ENCODE measurements around the gene MIDN.

DNA sequence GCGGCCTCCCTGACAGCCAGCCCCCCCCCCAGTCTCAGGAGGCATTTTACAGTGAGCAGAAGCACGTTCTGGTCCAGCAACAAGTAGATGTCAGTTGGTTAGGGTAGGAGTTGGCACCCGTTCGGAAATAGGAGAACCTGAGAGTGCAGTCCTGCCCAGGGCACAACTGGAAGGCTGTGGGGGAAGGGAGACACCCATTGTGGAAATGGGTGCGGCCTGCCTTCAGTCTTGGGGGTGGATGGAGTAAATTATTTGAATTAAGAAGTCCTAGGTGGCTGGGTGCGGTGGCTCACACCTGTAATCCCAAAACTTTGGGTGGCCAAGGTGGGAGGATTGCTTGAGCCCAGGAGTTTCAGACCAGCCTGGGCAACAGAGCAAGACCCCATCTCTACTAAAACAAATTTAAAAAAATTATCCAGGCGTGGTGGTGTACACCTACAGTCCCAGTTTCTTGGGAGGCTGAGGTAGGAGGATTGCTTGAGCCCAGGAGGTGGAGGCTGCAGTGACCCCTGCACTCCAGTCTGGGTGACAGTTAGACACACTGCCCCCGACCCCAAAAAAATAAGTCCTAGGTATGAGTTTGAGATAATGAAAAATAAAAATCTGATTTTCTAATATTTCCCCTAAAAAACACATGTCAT, 21.9 kb downstream of the MIDN start:
- TF ChIP-seq, protein P1, sequence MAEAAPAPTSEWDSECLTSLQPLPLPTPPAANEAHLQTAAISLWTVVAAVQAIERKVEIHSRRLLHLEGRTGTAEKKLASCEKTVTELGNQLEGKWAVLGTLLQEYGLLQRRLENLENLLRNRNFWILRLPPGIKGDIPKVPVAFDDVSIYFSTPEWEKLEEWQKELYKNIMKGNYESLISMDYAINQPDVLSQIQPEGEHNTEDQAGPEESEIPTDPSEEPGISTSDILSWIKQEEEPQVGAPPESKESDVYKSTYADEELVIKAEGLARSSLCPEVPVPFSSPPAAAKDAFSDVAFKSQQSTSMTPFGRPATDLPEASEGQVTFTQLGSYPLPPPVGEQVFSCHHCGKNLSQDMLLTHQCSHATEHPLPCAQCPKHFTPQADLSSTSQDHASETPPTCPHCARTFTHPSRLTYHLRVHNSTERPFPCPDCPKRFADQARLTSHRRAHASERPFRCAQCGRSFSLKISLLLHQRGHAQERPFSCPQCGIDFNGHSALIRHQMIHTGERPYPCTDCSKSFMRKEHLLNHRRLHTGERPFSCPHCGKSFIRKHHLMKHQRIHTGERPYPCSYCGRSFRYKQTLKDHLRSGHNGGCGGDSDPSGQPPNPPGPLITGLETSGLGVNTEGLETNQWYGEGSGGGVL (tag by site-specific recombination; IDR thresholded peaks at IDR 0.05), result no peak
- TF ChIP-seq ZBTB7A (tag by site-specific recombination; IDR thresholded peaks at IDR 0.05; ENCODE audit: low read depth) (no peak), ZNF571 (tag by site-specific recombination; IDR thresholded peaks at IDR 0.05) (no peak), YY1 (tag by site-specific recombination; IDR thresholded peaks at IDR 0.05) (no peak), ZBTB48 (tag by site-specific recombination; IDR thresholded peaks at IDR 0.05) (no peak), TCF7L2 (IDR thresholded peaks at IDR 0.05; ENCODE audit: borderline replicate concordance, low read depth, low read length) (no peak), ZNF146 (tag by site-specific recombination; IDR thresholded peaks at IDR 0.05) (no peak), ZNF777 (tag by site-specific recombination; IDR thresholded peaks at IDR 0.05; ENCODE audit: borderline replicate concordance) (no peak), PRDM1 (tag by site-specific recombination; IDR thresholded peaks at IDR 0.05) (no peak), ZNF658 (tag by site-specific recombination; IDR thresholded peaks at IDR 0.05) (no peak)
- TF ChIP-seq, protein P2, sequence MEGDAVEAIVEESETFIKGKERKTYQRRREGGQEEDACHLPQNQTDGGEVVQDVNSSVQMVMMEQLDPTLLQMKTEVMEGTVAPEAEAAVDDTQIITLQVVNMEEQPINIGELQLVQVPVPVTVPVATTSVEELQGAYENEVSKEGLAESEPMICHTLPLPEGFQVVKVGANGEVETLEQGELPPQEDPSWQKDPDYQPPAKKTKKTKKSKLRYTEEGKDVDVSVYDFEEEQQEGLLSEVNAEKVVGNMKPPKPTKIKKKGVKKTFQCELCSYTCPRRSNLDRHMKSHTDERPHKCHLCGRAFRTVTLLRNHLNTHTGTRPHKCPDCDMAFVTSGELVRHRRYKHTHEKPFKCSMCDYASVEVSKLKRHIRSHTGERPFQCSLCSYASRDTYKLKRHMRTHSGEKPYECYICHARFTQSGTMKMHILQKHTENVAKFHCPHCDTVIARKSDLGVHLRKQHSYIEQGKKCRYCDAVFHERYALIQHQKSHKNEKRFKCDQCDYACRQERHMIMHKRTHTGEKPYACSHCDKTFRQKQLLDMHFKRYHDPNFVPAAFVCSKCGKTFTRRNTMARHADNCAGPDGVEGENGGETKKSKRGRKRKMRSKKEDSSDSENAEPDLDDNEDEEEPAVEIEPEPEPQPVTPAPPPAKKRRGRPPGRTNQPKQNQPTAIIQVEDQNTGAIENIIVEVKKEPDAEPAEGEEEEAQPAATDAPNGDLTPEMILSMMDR (tag by site-specific recombination; IDR thresholded peaks at IDR 0.05), result no peak
- TF ChIP-seq, protein P3, sequence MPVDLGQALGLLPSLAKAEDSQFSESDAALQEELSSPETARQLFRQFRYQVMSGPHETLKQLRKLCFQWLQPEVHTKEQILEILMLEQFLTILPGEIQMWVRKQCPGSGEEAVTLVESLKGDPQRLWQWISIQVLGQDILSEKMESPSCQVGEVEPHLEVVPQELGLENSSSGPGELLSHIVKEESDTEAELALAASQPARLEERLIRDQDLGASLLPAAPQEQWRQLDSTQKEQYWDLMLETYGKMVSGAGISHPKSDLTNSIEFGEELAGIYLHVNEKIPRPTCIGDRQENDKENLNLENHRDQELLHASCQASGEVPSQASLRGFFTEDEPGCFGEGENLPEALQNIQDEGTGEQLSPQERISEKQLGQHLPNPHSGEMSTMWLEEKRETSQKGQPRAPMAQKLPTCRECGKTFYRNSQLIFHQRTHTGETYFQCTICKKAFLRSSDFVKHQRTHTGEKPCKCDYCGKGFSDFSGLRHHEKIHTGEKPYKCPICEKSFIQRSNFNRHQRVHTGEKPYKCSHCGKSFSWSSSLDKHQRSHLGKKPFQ (tag by site-specific recombination; IDR thresholded peaks at IDR 0.05), result no peak
- TF ChIP-seq, protein P4, sequence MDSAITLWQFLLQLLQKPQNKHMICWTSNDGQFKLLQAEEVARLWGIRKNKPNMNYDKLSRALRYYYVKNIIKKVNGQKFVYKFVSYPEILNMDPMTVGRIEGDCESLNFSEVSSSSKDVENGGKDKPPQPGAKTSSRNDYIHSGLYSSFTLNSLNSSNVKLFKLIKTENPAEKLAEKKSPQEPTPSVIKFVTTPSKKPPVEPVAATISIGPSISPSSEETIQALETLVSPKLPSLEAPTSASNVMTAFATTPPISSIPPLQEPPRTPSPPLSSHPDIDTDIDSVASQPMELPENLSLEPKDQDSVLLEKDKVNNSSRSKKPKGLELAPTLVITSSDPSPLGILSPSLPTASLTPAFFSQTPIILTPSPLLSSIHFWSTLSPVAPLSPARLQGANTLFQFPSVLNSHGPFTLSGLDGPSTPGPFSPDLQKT (IDR thresholded peaks at IDR 0.05; ENCODE audit: borderline replicate concordance, low read depth, low read length), result no peak
- TF ChIP-seq, protein P5, sequence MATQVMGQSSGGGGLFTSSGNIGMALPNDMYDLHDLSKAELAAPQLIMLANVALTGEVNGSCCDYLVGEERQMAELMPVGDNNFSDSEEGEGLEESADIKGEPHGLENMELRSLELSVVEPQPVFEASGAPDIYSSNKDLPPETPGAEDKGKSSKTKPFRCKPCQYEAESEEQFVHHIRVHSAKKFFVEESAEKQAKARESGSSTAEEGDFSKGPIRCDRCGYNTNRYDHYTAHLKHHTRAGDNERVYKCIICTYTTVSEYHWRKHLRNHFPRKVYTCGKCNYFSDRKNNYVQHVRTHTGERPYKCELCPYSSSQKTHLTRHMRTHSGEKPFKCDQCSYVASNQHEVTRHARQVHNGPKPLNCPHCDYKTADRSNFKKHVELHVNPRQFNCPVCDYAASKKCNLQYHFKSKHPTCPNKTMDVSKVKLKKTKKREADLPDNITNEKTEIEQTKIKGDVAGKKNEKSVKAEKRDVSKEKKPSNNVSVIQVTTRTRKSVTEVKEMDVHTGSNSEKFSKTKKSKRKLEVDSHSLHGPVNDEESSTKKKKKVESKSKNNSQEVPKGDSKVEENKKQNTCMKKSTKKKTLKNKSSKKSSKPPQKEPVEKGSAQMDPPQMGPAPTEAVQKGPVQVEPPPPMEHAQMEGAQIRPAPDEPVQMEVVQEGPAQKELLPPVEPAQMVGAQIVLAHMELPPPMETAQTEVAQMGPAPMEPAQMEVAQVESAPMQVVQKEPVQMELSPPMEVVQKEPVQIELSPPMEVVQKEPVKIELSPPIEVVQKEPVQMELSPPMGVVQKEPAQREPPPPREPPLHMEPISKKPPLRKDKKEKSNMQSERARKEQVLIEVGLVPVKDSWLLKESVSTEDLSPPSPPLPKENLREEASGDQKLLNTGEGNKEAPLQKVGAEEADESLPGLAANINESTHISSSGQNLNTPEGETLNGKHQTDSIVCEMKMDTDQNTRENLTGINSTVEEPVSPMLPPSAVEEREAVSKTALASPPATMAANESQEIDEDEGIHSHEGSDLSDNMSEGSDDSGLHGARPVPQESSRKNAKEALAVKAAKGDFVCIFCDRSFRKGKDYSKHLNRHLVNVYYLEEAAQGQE (tag by site-specific recombination; IDR thresholded peaks at IDR 0.05), result no peak
